GM12878 (cell line): ENCODE results near the gene UGT2B10. TPM values are rescaled to one million over a fixed set of nuclear protein-coding genes. Genes with fewer than 3 reads are reported as not detected.

Source experiments
- ATAC-seq: fragments of 200-7000 bp; cut with Tn5 transposase; 3 replicates; pipeline ENCODE4 v1.9.1; 2020; ENCODE audit warnings: mild to moderate bottlenecking, moderate library complexity
- BruUV-seq: library from RNA; stranded (reverse); fragments of 400-500 nt; replicated peaks from 2 replicates; lab custom pipeline; 2021; lab: Mats Ljungman, UMichigan
- CTCF ChIA-PET: fragments of 300-600 bp; sonication (Branson Sonifier 250); formaldehyde crosslinking; extraction: SDS; loops from one replicate; lab custom pipeline; 2021; ENCODE audit warnings: inconsistent platforms; lab: Yijun Ruan, JAX
- POLR2A ChIA-PET: fragments of 350-600 bp; formaldehyde crosslinking; extraction: SDS; loops from one replicate; lab custom pipeline; 2021; ENCODE audit warnings: inconsistent platforms; lab: Charles Lee
- RAD21 ChIA-PET: fragments of 300-600 bp; sonication (Branson Sonifier 250); formaldehyde crosslinking; loops from one replicate; lab custom pipeline; 2023; ENCODE audit warnings: antibody characterized with exemption; ENCODE audit not compliant: unreplicated experiment; lab: Charles Lee
- SMC1A ChIA-PET: fragments of 300-600 bp; sonication (Branson Sonifier 250); formaldehyde crosslinking; loops from one replicate; lab custom pipeline; 2023; ENCODE audit not compliant: unreplicated experiment, uncharacterized antibody; lab: Charles Lee
- DNase-seq: peaks from one replicate; pipeline ENCODE4 v3.0.0-alpha.2; 2011; ENCODE audit warnings: low read depth, low spot score
- FAIRE-seq: peaks from 3 replicates; lab custom pipeline; 2011; peaks lifted over from hg19 to GRCh38; lab: Jason Lieb, UNC
- H2AFZ ChIP-seq: 2 replicates; pipeline ENCODE4 v1.6.0; 2011; ENCODE audit warnings: low read depth, low read length, control low read depth; ENCODE audit not compliant: control insufficient read depth
- H3K27ac ChIP-seq: 2 replicates; pipeline ENCODE4 v1.5.1; 2011; ENCODE audit warnings: control low read depth; ENCODE audit not compliant: control insufficient read depth, insufficient read depth
- H3K27me3 ChIP-seq, 2 experiments: replicated peaks in 1 of 2; 2 replicates each; pipeline versions ENCODE4 v1.6.0 to v1.6.1; 2011; ENCODE audit warnings: low read length in 1 of 2; ENCODE audit not compliant: control insufficient read depth in 2 of 2, insufficient read depth in 2 of 2
- H3K36me3 ChIP-seq, 2 experiments: 2 replicates each; pipeline ENCODE4 v1.5.1; 2011; ENCODE audit warnings: low read length in 1 of 2; ENCODE audit not compliant: control insufficient read depth in 2 of 2, insufficient read depth in 2 of 2
- H3K4me1 ChIP-seq: 2 replicates; pipeline ENCODE4 v1.6.1; 2011; ENCODE audit warnings: mild to moderate bottlenecking, low read length, moderate library complexity, mixed read lengths; ENCODE audit not compliant: control insufficient read depth, insufficient read depth
- H3K4me2 ChIP-seq: 2 replicates; pipeline ENCODE4 v1.6.0; 2011; ENCODE audit warnings: control low read depth; ENCODE audit not compliant: control insufficient read depth, insufficient read depth
- H3K4me3 ChIP-seq: fragments of 200-600 bp; sonication (generic); 2 replicates; pipeline ENCODE4 v1.5.1; 2016
- H3K79me2 ChIP-seq: 2 replicates; pipeline ENCODE4 v1.6.0; 2011; ENCODE audit warnings: low read length; ENCODE audit not compliant: control insufficient read depth, insufficient read depth
- H3K9ac ChIP-seq: 2 replicates; pipeline ENCODE4 v1.8.0; 2011; ENCODE audit warnings: low read length, control low read depth, mixed read lengths; ENCODE audit not compliant: control insufficient read depth, insufficient read depth
- H3K9me3 ChIP-seq: replicated peaks from 3 replicates; pipeline ENCODE4 v1.5.1; 2011; ENCODE audit warnings: mild to moderate bottlenecking, low read length; ENCODE audit not compliant: control insufficient read depth, insufficient read depth
- H4K20me1 ChIP-seq: 2 replicates; pipeline ENCODE4 v1.6.0; 2011; ENCODE audit not compliant: control insufficient read depth, insufficient read depth
- ATF7 ChIP-seq: fragments of 450-650 bp; IDR thresholded peaks from 2 replicates; pipeline ENCODE4 v1.6.1; 2016; ENCODE audit warnings: low read depth, mild to moderate bottlenecking
- CBFB ChIP-seq: IDR thresholded peaks from 2 replicates; pipeline ENCODE4 v1.6.1; 2016; ENCODE audit warnings: antibody characterized with exemption, low read depth
- CBX5 ChIP-seq: sonication (generic); IDR thresholded peaks from 2 replicates; pipeline ENCODE4 v1.6.1; 2016; ENCODE audit warnings: low read depth, moderate library complexity, mild to moderate bottlenecking, inconsistent platforms
- E2F4 ChIP-seq: IDR thresholded peaks from 2 replicates; pipeline ENCODE4 v1.6.1; 2012; ENCODE audit warnings: low read depth, low read length, improper control_type of control experiment
- ELK1 ChIP-seq: IDR thresholded peaks from 2 replicates; pipeline ENCODE4 v1.6.1; 2012; ENCODE audit warnings: low read depth, low read length, improper control_type of control experiment
- HDAC2 ChIP-seq: fragments of 200-600 bp; sonication (generic); IDR thresholded peaks from 2 replicates; pipeline ENCODE4 v1.6.1; 2017
- JUND ChIP-seq: IDR thresholded peaks from 2 replicates; pipeline ENCODE4 v1.6.1; 2012; ENCODE audit warnings: low read depth, mild to moderate bottlenecking, low read length, improper control_type of control experiment, moderate library complexity
- MYB ChIP-seq: fragments of 150-350 bp; IDR thresholded peaks from 2 replicates; pipeline ENCODE4 v1.6.1; 2014; ENCODE audit warnings: mild to moderate bottlenecking, low read depth, low read length, borderline replicate concordance
- PAX5 ChIP-seq: IDR thresholded peaks from 2 replicates; pipeline ENCODE4 v1.6.1; 2011; ENCODE audit warnings: low read depth, low read length, borderline replicate concordance
- PML ChIP-seq: IDR thresholded peaks from 2 replicates; pipeline ENCODE4 v1.6.1; 2012; ENCODE audit warnings: low read length, inconsistent platforms
- SIX5 ChIP-seq: IDR thresholded peaks from 2 replicates; pipeline ENCODE4 v1.6.1; 2011; ENCODE audit warnings: mild to moderate bottlenecking, low read depth, low read length, moderate library complexity; ENCODE audit not compliant: severe bottlenecking
- SMAD1 ChIP-seq: fragments of 450-650 bp; IDR thresholded peaks from 2 replicates; pipeline ENCODE4 v1.6.1; 2018; ENCODE audit warnings: mild to moderate bottlenecking, low read depth; ENCODE audit not compliant: partially characterized antibody
- ZNF24 ChIP-seq: fragments of 450-650 bp; IDR thresholded peaks from 2 replicates; pipeline ENCODE4 v1.6.1; 2017; ENCODE audit warnings: antibody characterized with exemption, mild to moderate bottlenecking
- ZNF384 ChIP-seq: IDR thresholded peaks from 2 replicates; pipeline ENCODE4 v1.6.1; 2012; ENCODE audit warnings: low read depth, mild to moderate bottlenecking, low read length, improper control_type of control experiment, borderline replicate concordance
- ZSCAN29 ChIP-seq: fragments of 450-650 bp; IDR thresholded peaks from 2 replicates; pipeline ENCODE4 v1.6.1; 2017; ENCODE audit warnings: mild to moderate bottlenecking, moderate library complexity
- ZZZ3 ChIP-seq: IDR thresholded peaks from 2 replicates; pipeline ENCODE4 v1.6.1; 2011; ENCODE audit warnings: low read depth; ENCODE audit not compliant: control insufficient read depth, insufficient read length
- WGBS: methylation state at CpG from one replicate; pipeline ENCODE4 v1.1.6; 2016; ENCODE audit warnings: low lambda C conversion rate; ENCODE audit not compliant: insufficient replicate concordance, insufficient coverage; ENCODE audit errors: missing lambda C conversion rate; 5-methylcytosine and 5-hydroxymethylcytosine counted together
- in situ Hi-C: fragments of 300-500 bp; cut with MboI; formaldehyde crosslinking; loops from 9 replicates; pipeline ENCODE4 v1.14.3; 2018; ENCODE audit warnings: mixed read lengths
- intact Hi-C: fragments of 100-400 bp; cut with micrococcal nuclease; formaldehyde crosslinking; loops from one replicate; pipeline ENCODE4 v1.14.2; 2022; ENCODE audit not compliant: unreplicated experiment
- polyA plus RNA-seq, 11 experiments: library from polyadenylated mRNA; depleted of rRNA in 4 of 11; unstranded in 6 of 11; stranded (reverse) in 5 of 11; fragments of >200 nt; fragmentation: Nextera tagmentation in 4 of 11; fragmentation: Illumina TruSeq in 1 of 11; extraction: Ambion mirVana in 4 of 11; extraction: Trizol in 1 of 11; gene quantifications; 1 replicate in 1 of 11; 2 replicates in 10 of 11; pipeline versions ENCODE4 v1.2.1 to v1.2.3, GENCODE V29; 2011 to 2016; ENCODE audit warnings: inconsistent platforms in 2 of 11, missing spikeins in 2 of 11, low read depth in 1 of 11
- total RNA-seq, 4 experiments: library from RNA; depleted of rRNA in 3 of 4; stranded (reverse); fragments of >200 nt in 3 of 4; fragmentation: Illumina TruSeq in 1 of 4; extraction: Trizol in 1 of 4; gene quantifications; 2 replicates each; pipeline versions ENCODE4 v1.2.1 to v1.2.3, GENCODE V29; 2013 to 2021
- TF ChIP-seq, protein P1 (sequence below): IDR thresholded peaks from 2 replicates; pipeline ENCODE4 v1.6.1; 2011; ENCODE audit warnings: low read depth, low read length, improper control_type of control experiment, borderline replicate concordance

Gene UGT2B10
- total and polyA plus RNA-seq, 10 of the 15 experiments (the other 5 are each of a cell fraction or from before 2014, with no cell fraction given): not detected

DNA sequence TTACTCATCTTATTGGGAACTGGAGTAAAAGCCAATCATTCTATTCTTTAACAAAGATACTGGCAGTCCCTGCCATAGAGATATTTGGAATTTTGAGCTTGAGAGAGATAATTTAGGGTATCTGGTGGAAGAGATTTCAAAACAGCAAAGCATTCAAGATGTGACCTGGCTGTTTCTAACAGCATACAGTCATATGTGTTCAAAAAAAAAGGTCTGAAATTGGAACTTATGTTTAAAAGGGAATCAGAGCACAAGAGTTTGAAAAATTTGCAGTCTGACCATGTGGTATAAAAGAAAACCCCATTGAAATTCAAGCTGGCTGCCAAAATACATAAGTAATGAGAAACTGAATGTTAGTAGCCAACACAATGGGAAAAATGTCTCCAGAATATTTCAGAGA, 42.2 kb downstream of the UGT2B10 start:
- Histone ChIP-seq H3K4me3 (no peak overlapping the region), H3K27me3 (no peaks in the 10 kb centered on the region), H4K20me1 (no peaks in the 10 kb centered on the region), H3K4me1 (no peaks in the 10 kb centered on the region), H3K36me3 (no peaks in the 10 kb centered on the region), H3K9ac (no peak overlapping the region), H3K79me2 (no peaks in the 10 kb centered on the region), H3K27ac (no peak overlapping the region), H3K4me2 (no peak overlapping the region), H3K9me3 (no peaks in the 10 kb centered on the region)
- intact Hi-C loops (no loop called here), in situ Hi-C loops (no loop called here)
- DNase-seq (no peak), ATAC-seq (no peak), FAIRE-seq (no peak)
- CTCF ChIA-PET: no interaction called here
- POLR2A ChIA-PET: interaction anchor here (0.6 kb wide), 1 partner anchor 200 kb away, joined by 3 read pairs; no protein-coding TSS in a partner anchor
- SMC1A ChIA-PET: interaction anchor here (1.0 kb wide), 1 partner anchor 16 kb away, joined by 4 read pairs; no protein-coding TSS in a partner anchor
- RAD21 ChIA-PET: no interaction called here
- BruUV-seq: no TSS peak
- TF ChIP-seq ATF7: no peak
- no peak for TF ChIP-seq PML
- no peak for TF ChIP-seq JUND
- no peak for TF ChIP-seq SIX5
- no peak for TF ChIP-seq HDAC2
- no peak for TF ChIP-seq PAX5
- no peak for TF ChIP-seq SMAD1
- no peak for TF ChIP-seq E2F4
- TF ChIP-seq, all 136 proteins: peak for 0
- no peak overlapping the region for H2AFZ ChIP-seq

DNA sequence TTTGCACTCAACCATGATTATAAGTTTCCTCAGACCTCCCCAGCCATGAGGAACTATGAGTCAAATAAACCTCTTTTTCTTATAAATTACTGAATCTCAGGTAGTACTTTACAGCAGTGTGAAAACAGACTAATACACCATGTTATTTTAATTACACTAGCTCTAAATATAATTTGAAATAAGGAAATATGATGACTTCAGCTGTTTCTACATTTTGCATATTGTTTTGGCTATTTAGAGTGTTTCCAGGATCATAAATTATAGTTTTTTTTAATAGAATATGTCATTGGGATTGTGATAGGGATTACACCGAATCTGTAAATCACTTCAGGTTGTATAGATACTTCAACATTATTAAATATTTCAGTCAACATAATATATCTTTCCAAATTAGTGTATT, 43.9 kb downstream of the UGT2B10 start:
- H3K27ac ChIP-seq: no peak overlapping the region
- ChIA-PET SMC1A (interaction anchor here (1.2 kb wide), 1 partner anchor 11 kb away, joined by 3 read pairs; no protein-coding TSS in a partner anchor), POLR2A (no interaction called here), RAD21 (no interaction called here), CTCF (no interaction called here)
- no TSS peak for BruUV-seq
- no peaks in the 10 kb centered on the region for H3K36me3 ChIP-seq
- no peaks in the 10 kb centered on the region for H4K20me1 ChIP-seq
- DNase-seq (no peak), FAIRE-seq (no peak), ATAC-seq (no peak)
- intact Hi-C loops (loop anchor here (10.0 kb wide), 1 partner anchor 235 kb away; no protein-coding TSS in a partner anchor), in situ Hi-C loops (no loop called here)
- no peak overlapping the region for H3K4me2 ChIP-seq
- no peaks in the 10 kb centered on the region for H3K9me3 ChIP-seq
- no peak overlapping the region for H3K4me3 ChIP-seq
- no peaks in the 10 kb centered on the region for H3K79me2 ChIP-seq
- 0% methylated on average over 1 of the region's 1 CpG for WGBS
- TF ChIP-seq ELK1 (no peak), ZZZ3 (no peak), ZSCAN29 (no peak), CBFB (no peak), MYB (no peak), ZNF384 (no peak), CBX5 (no peak), ZNF24 (no peak)
- TF ChIP-seq, protein P1, sequence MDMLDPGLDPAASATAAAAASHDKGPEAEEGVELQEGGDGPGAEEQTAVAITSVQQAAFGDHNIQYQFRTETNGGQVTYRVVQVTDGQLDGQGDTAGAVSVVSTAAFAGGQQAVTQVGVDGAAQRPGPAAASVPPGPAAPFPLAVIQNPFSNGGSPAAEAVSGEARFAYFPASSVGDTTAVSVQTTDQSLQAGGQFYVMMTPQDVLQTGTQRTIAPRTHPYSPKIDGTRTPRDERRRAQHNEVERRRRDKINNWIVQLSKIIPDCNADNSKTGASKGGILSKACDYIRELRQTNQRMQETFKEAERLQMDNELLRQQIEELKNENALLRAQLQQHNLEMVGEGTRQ: no peak
- no peaks in the 10 kb centered on the region for H3K4me1 ChIP-seq
- no peak overlapping the region for H3K9ac ChIP-seq
- no peak overlapping the region for H2AFZ ChIP-seq
- no peaks in the 10 kb centered on the region for H3K27me3 ChIP-seq
